Measurements from ENCODE around the gene SHE.

DNA sequence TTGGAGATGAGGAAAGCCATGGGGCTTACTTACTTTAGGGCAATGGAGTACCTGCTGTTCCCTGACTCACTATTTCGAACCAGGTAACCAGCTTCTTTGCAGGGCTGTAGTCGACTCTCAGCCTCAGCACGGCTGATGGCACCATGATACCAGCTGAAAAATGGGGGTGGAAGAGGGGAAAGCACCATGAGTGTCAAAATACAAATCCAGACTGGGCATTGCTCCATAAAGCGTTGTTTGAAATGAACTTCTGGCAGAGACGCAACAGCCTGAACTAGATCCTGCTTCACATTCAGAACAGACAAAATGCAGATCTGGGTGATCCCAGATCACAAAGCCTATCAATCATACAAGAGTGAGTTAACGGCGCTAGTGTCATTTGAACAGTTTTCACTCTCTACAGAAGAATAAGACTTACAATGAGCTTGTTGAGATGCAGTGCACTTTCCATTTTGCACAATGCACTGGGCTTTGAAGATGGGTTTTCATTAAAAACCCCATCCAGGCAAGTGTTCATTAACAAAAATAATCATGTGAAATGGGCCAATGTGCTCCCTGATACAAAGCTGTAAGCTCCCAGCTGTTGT, 16.2 kb downstream of the SHE start:
- TF ChIP-seq, protein P1, sequence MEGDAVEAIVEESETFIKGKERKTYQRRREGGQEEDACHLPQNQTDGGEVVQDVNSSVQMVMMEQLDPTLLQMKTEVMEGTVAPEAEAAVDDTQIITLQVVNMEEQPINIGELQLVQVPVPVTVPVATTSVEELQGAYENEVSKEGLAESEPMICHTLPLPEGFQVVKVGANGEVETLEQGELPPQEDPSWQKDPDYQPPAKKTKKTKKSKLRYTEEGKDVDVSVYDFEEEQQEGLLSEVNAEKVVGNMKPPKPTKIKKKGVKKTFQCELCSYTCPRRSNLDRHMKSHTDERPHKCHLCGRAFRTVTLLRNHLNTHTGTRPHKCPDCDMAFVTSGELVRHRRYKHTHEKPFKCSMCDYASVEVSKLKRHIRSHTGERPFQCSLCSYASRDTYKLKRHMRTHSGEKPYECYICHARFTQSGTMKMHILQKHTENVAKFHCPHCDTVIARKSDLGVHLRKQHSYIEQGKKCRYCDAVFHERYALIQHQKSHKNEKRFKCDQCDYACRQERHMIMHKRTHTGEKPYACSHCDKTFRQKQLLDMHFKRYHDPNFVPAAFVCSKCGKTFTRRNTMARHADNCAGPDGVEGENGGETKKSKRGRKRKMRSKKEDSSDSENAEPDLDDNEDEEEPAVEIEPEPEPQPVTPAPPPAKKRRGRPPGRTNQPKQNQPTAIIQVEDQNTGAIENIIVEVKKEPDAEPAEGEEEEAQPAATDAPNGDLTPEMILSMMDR (IDR thresholded peaks at IDR 0.05; ENCODE audit: extremely low read depth in 1 of 2, insufficient read depth in 1 of 2, low read depth in 1 of 2, low read length in 2 of 2) = no peak
- TF ChIP-seq EZH2 (IDR thresholded peaks at IDR 0.05; ENCODE audit: borderline replicate concordance, low read depth, low read length, severe bottlenecking) = no peak
- TF ChIP-seq POLR2A (IDR thresholded peaks at IDR 0.05; ENCODE audit: low read depth, low read length) = no peak
- TF ChIP-seq POLR2AphosphoS5 (IDR thresholded peaks at IDR 0.05; ENCODE audit: insufficient read depth, low read depth, low read length) = no peak
